Measurements from ENCODE around the gene PERCC1. TPM values are rescaled to one million over a fixed set of nuclear protein-coding genes. Genes with fewer than 3 reads are reported as not detected.
"Not testable (repeated sequence)": the region's sequence is repeated elsewhere in the genome, so short reads cannot be mapped to it uniquely, and the experiment has no call there.

PERCC1 gene
- total RNA-seq, 1 donor from 2014 or later, result not detected

GRCh38 chr16:1468426-1468810 lies 37.5 kb downstream of the PERCC1 start:
- no peak overlapping the region for H3K4me3 Mint-ChIP-seq
- H3K27ac Mint-ChIP-seq, result no peak overlapping the region
- H3K27me3 Mint-ChIP-seq, result no peaks in the 10 kb centered on the region
- peaks cover 7% of the 10 kb centered on the region for H3K4me1 Mint-ChIP-seq
- intact Hi-C loops (cut with micrococcal nuclease), result no loop called here
- DNase-seq, result no peak
- no peaks in the 10 kb centered on the region for H3K36me3 Mint-ChIP-seq (ENCODE audit: low read depth)
- H3K9me3 Mint-ChIP-seq, result no peaks in the 10 kb centered on the region

- H3K36me3 Mint-ChIP-seq (ENCODE audit: low read depth), result not testable (repeated sequence)
Measured at GRCh38 chr16:1469141-1469540, 38.3 kb downstream of the PERCC1 start.

GRCh38 chr16:1469693-1470201 lies 38.9 kb downstream of the PERCC1 start:
- intact Hi-C loops (cut with micrococcal nuclease), result no loop called here
- Mint-ChIP-seq H3K27me3 (no peaks in the 10 kb centered on the region), H3K36me3 (ENCODE audit: low read depth) (no peaks in the 10 kb centered on the region), H3K9me3 (no peaks in the 10 kb centered on the region), H3K27ac (no peak overlapping the region), H3K4me3 (no peak overlapping the region), H3K4me1 (peaks cover 9% of the 10 kb centered on the region)
- DNase-seq, result no peak

More at GRCh38 chr16:1469141-1469540, 38.3 kb downstream of the PERCC1 start:
- H3K4me3 Mint-ChIP-seq; H3K9me3 Mint-ChIP-seq; intact Hi-C loops (cut with micrococcal nuclease); H3K27ac Mint-ChIP-seq; DNase-seq; H3K4me1 Mint-ChIP-seq; H3K27me3 Mint-ChIP-seq: not testable (repeated sequence)

- DNase-seq, result no peak
- H3K27me3 Mint-ChIP-seq, result no peaks in the 10 kb centered on the region
- no peak overlapping the region for H3K27ac Mint-ChIP-seq
Measured at GRCh38 chr16:1470481-1471251, 39.8 kb downstream of the PERCC1 start.

GRCh38 chr16:1471569-1472194 lies 40.8 kb downstream of the PERCC1 start:
- H3K4me1 Mint-ChIP-seq, result peaks cover 9% of the 10 kb centered on the region
- DNase-seq, result no peak
- H3K27me3 Mint-ChIP-seq, result no peaks in the 10 kb centered on the region
- H3K27ac Mint-ChIP-seq, result no peak overlapping the region
- no peak overlapping the region for H3K4me3 Mint-ChIP-seq
- peaks cover 3% of the 10 kb centered on the region for H3K36me3 Mint-ChIP-seq (ENCODE audit: low read depth)
- H3K9me3 Mint-ChIP-seq, result no peaks in the 10 kb centered on the region
- intact Hi-C loops (cut with micrococcal nuclease), result no loop called here

More at GRCh38 chr16:1470481-1471251, 39.8 kb downstream of the PERCC1 start:
- Mint-ChIP-seq H3K36me3 (ENCODE audit: low read depth) (peaks cover 1% of the 10 kb centered on the region), H3K4me3 (no peak overlapping the region), H3K4me1 (peaks cover 9% of the 10 kb centered on the region), H3K9me3 (no peaks in the 10 kb centered on the region)
- intact Hi-C loops (cut with micrococcal nuclease), result no loop called here

GRCh38 chr16:1472974-1473373 lies 42.1 kb downstream of the PERCC1 start:
- Mint-ChIP-seq H3K27ac (peak overlapping the region; percentile 4), H3K9me3 (no peaks in the 10 kb centered on the region), H3K4me1 (peaks cover 9% of the 10 kb centered on the region), H3K27me3 (no peaks in the 10 kb centered on the region), H3K4me3 (peak overlapping the region; percentile 70), H3K36me3 (ENCODE audit: low read depth) (peaks cover 3% of the 10 kb centered on the region)
- no peak for DNase-seq
- intact Hi-C loops (cut with micrococcal nuclease), result no loop called here

GRCh38 chr16:1474082-1474795 lies 43.4 kb downstream of the PERCC1 start:
- H3K4me1 Mint-ChIP-seq, result peaks cover 9% of the 10 kb centered on the region
- peak overlapping the region; percentile 89 for H3K4me3 Mint-ChIP-seq
- H3K27ac Mint-ChIP-seq, result peak overlapping the region; percentile 41
- peaks cover 3% of the 10 kb centered on the region for H3K36me3 Mint-ChIP-seq (ENCODE audit: low read depth)
- intact Hi-C loops (cut with micrococcal nuclease), result loop anchor here (2.0 kb wide), 1 partner anchor 53 kb away; the partner anchor contains the start of gene UQCC4
- DNase-seq, result no peak
- H3K9me3 Mint-ChIP-seq, result no peaks in the 10 kb centered on the region
- H3K27me3 Mint-ChIP-seq, result no peaks in the 10 kb centered on the region

- intact Hi-C loops (cut with micrococcal nuclease), result loop anchor here (1.0 to 2.0 kb wide), 3 partner anchors 18 to 296 kb away; partner anchors contain the start of genes NME3, TELO2 and UQCC4
- peak within 1 kb of the TSS; percentile 87 for H3K27ac Mint-ChIP-seq
- H3K36me3 Mint-ChIP-seq (ENCODE audit: low read depth), result peaks cover 3% of the 10 kb centered on the region
- no peaks in the 10 kb centered on the region for H3K27me3 Mint-ChIP-seq
- H3K4me1 Mint-ChIP-seq, result peaks cover 9% of the 10 kb centered on the region
- peak; percentile 97 for DNase-seq
- H3K9me3 Mint-ChIP-seq, result no peaks in the 10 kb centered on the region
- peak within 1 kb of the TSS; percentile 89 for H3K4me3 Mint-ChIP-seq
Measured at GRCh38 chr16:1474796-1475551, 44.1 kb downstream of the PERCC1 start, which contains the start of gene CLCN7. Gene CLCN7, minus strand, starts transcription at chr16:1475028. Its CDS starts 54 bp downstream, at chr16:1474974.

- Mint-ChIP-seq H3K4me3 (peak overlapping the region; percentile 89), H3K27ac (peak overlapping the region; percentile 87), H3K36me3 (ENCODE audit: low read depth) (peaks cover 3% of the 10 kb centered on the region), H3K27me3 (no peaks in the 10 kb centered on the region), H3K4me1 (peaks cover 9% of the 10 kb centered on the region), H3K9me3 (no peaks in the 10 kb centered on the region)
- intact Hi-C loops (cut with micrococcal nuclease), result loop anchor here (1.0 to 2.0 kb wide), 3 partner anchors 18 to 296 kb away; partner anchors contain the start of genes NME3, TELO2 and UQCC4
- DNase-seq, result no peak
Measured at GRCh38 chr16:1475552-1476114, 44.8 kb downstream of the PERCC1 start.

- H3K9me3 Mint-ChIP-seq, result no peaks in the 10 kb centered on the region
- no peaks in the 10 kb centered on the region for H3K27me3 Mint-ChIP-seq
- intact Hi-C loops (cut with micrococcal nuclease), result no loop called here
- no peak overlapping the region for H3K4me3 Mint-ChIP-seq
- DNase-seq, result no peak
- H3K4me1 Mint-ChIP-seq, result peaks cover 7% of the 10 kb centered on the region
- H3K27ac Mint-ChIP-seq, result no peak overlapping the region
- H3K36me3 Mint-ChIP-seq (ENCODE audit: low read depth), result peaks cover 3% of the 10 kb centered on the region
Measured at GRCh38 chr16:1477033-1477432, 46.2 kb downstream of the PERCC1 start.

GRCh38 chr16:1478937-1479336 lies 48.1 kb downstream of the PERCC1 start:
- H3K36me3 Mint-ChIP-seq (ENCODE audit: low read depth); DNase-seq; H3K9me3 Mint-ChIP-seq; H3K4me3 Mint-ChIP-seq; intact Hi-C loops (cut with micrococcal nuclease); H3K27me3 Mint-ChIP-seq; H3K4me1 Mint-ChIP-seq; H3K27ac Mint-ChIP-seq: not testable (repeated sequence)

- no peak for DNase-seq
- no peaks in the 10 kb centered on the region for H3K36me3 Mint-ChIP-seq (ENCODE audit: low read depth)
- no peaks in the 10 kb centered on the region for H3K9me3 Mint-ChIP-seq
- no peaks in the 10 kb centered on the region for H3K4me1 Mint-ChIP-seq
- intact Hi-C loops (cut with micrococcal nuclease), result no loop called here
- H3K27ac Mint-ChIP-seq, result no peak overlapping the region
- H3K4me3 Mint-ChIP-seq, result no peak overlapping the region
- peaks cover 3% of the 10 kb centered on the region for H3K27me3 Mint-ChIP-seq
Measured at GRCh38 chr16:1481906-1482835, 51.3 kb downstream of the PERCC1 start.
